IMR-90 (cell line): Measurements from ENCODE around the gene PIM3. TPM values are rescaled to one million over a fixed set of nuclear protein-coding genes. Genes with fewer than 3 reads are reported as not detected.

Experiments used
- ATAC-seq: fragments of 200-7000 bp; cut with Tn5 transposase; 2 replicates; pipeline ENCODE4 v1.9.1; 2020; ENCODE audit warnings: low read depth, mild to moderate bottlenecking, moderate library complexity
- BruUV-seq: library from RNA; stranded (reverse); fragments of 400-500 nt; replicated peaks from 2 replicates; lab custom pipeline; 2021; lab: Mats Ljungman, UMichigan
- CTCF ChIA-PET: fragments of 300-600 bp; formaldehyde crosslinking; extraction: SDS; loops from one replicate; lab custom pipeline; 2021; ENCODE audit warnings: antibody characterized with exemption; lab: Yijun Ruan, JAX
- POLR2A ChIA-PET: fragments of 300-600 bp; sonication (Branson Sonifier 250); formaldehyde crosslinking; loops from one replicate; lab custom pipeline; 2022; ENCODE audit warnings: antibody characterized with exemption; ENCODE audit not compliant: unreplicated experiment; lab: Charles Lee
- DNase-seq: peaks from one replicate; pipeline ENCODE4 v3.0.0; 2013
- H2AFZ ChIP-seq: replicated peaks from 2 replicates; pipeline ENCODE3; 2013; ENCODE audit warnings: low read length, mild to moderate bottlenecking; ENCODE audit not compliant: poor library complexity
- H2AK5ac ChIP-seq: 2 replicates; pipeline ENCODE4 v1.6.1; 2013; ENCODE audit warnings: low read depth, low read length, inconsistent platforms
- H2AK9ac ChIP-seq: replicated peaks from 2 replicates; pipeline ENCODE3; 2013; ENCODE audit warnings: mild to moderate bottlenecking, low read depth, low read length, moderate library complexity; ENCODE audit not compliant: poor library complexity
- H2BK120ac ChIP-seq: 2 replicates; pipeline ENCODE4 v1.6.1; 2013; ENCODE audit warnings: low read depth, low read length, inconsistent platforms
- H2BK15ac ChIP-seq: 3 replicates; pipeline ENCODE4 v1.6.1; 2013; ENCODE audit warnings: low read depth, low read length, inconsistent platforms
- H2BK20ac ChIP-seq: 2 replicates; pipeline ENCODE4 v1.6.1; 2013; ENCODE audit warnings: low read depth, mild to moderate bottlenecking, inconsistent platforms, low read length, moderate library complexity
- H2BK5ac ChIP-seq: 2 replicates; pipeline ENCODE4 v1.6.1; 2013; ENCODE audit warnings: mild to moderate bottlenecking, low read depth, low read length, inconsistent platforms; ENCODE audit not compliant: poor library complexity, severe bottlenecking
- H3K14ac ChIP-seq: replicated peaks from 2 replicates; pipeline ENCODE4 v1.6.1; 2013; ENCODE audit warnings: low read depth, low read length, inconsistent platforms
- H3K18ac ChIP-seq: 2 replicates; pipeline ENCODE4 v1.6.1; 2013; ENCODE audit warnings: low read depth, low read length, control low read depth
- H3K23ac ChIP-seq: 2 replicates; pipeline ENCODE4 v1.6.1; 2013; ENCODE audit warnings: low read depth, low read length, inconsistent platforms
- H3K27ac ChIP-seq: 2 replicates; pipeline ENCODE4 v1.5.1; 2013; ENCODE audit warnings: mild to moderate bottlenecking, control low read depth, low read length; ENCODE audit not compliant: insufficient read depth
- H3K27me3 ChIP-seq: 2 replicates; pipeline ENCODE4 v1.6.1; 2013; ENCODE audit warnings: low read length; ENCODE audit not compliant: control insufficient read depth, insufficient read depth
- H3K36me3 ChIP-seq: 2 replicates; pipeline ENCODE4 v1.6.1; 2013; ENCODE audit warnings: low read length, mixed read lengths; ENCODE audit not compliant: control insufficient read depth, insufficient read depth
- H3K4ac ChIP-seq: 2 replicates; pipeline ENCODE4 v1.6.1; 2013; ENCODE audit warnings: low read depth, low read length, inconsistent platforms
- H3K4me1 ChIP-seq: 2 replicates; pipeline ENCODE4 v1.6.1; 2013; ENCODE audit warnings: low read length, mixed read lengths; ENCODE audit not compliant: control insufficient read depth, insufficient read depth
- H3K4me2 ChIP-seq: 2 replicates; pipeline ENCODE4 v1.6.1; 2013; ENCODE audit warnings: low read depth, mild to moderate bottlenecking, control low read depth, low read length, moderate library complexity
- H3K4me3 ChIP-seq: 2 replicates; pipeline ENCODE4 v1.5.1; 2013; ENCODE audit warnings: low read depth, mild to moderate bottlenecking, control low read depth, low read length, moderate library complexity; ENCODE audit not compliant: insufficient read depth
- H3K56ac ChIP-seq: 2 replicates; pipeline ENCODE4 v1.6.1; 2013; ENCODE audit warnings: low read length, inconsistent platforms; ENCODE audit not compliant: insufficient read depth; ENCODE audit errors: extremely low read depth
- H3K79me1 ChIP-seq, 2 experiments: 2 replicates each; pipeline ENCODE4 v1.6.1; 2013; ENCODE audit warnings: low read length in 2 of 2, inconsistent platforms in 1 of 2, low read depth in 1 of 2
- H3K9ac ChIP-seq: 2 replicates; pipeline ENCODE4 v1.6.1; 2013; ENCODE audit warnings: low read depth, low read length, control low read depth
- H3K9me1 ChIP-seq: 2 replicates; pipeline ENCODE4 v1.6.1; 2013; ENCODE audit warnings: low read length, inconsistent platforms; ENCODE audit not compliant: insufficient read depth
- H3K9me3 ChIP-seq: 2 replicates; pipeline ENCODE4 v1.6.1; 2013; ENCODE audit warnings: low read length; ENCODE audit not compliant: control insufficient read depth, insufficient read depth
- H4K20me1 ChIP-seq: 2 replicates; pipeline ENCODE4 v1.6.1; 2013; ENCODE audit warnings: low read length, inconsistent platforms; ENCODE audit not compliant: insufficient read depth
- H4K5ac ChIP-seq: 2 replicates; pipeline ENCODE4 v1.6.1; 2013; ENCODE audit warnings: mild to moderate bottlenecking, low read depth, low read length, control low read depth
- H4K8ac ChIP-seq, 2 experiments: 2 replicates each; pipeline ENCODE4 v1.6.1; 2013; ENCODE audit warnings: low read depth in 2 of 2, low read length in 2 of 2, control low read depth in 1 of 2, inconsistent platforms in 1 of 2
- H4K91ac ChIP-seq: 2 replicates; pipeline ENCODE4 v1.6.1; 2013; ENCODE audit warnings: low read depth, low read length, inconsistent platforms; ENCODE audit not compliant: insufficient read depth
- CTCF ChIP-seq: conservative IDR thresholded peaks from 2 replicates; pipeline ENCODE4 v1.5.1; 2012; ENCODE audit warnings: mild to moderate bottlenecking, low read depth, low read length, improper control_type of control experiment
- FOS ChIP-seq: fragments of 150-350 bp; IDR thresholded peaks from 2 replicates; pipeline ENCODE4 v1.6.1; 2016; ENCODE audit warnings: low read depth, low read length
- POLR2A ChIP-seq: IDR thresholded peaks from 2 replicates; pipeline ENCODE4 v1.6.1; 2012; ENCODE audit warnings: mild to moderate bottlenecking, low read depth, low read length
- SMC3 ChIP-seq: fragments of 150-350 bp; IDR thresholded peaks from 2 replicates; pipeline ENCODE4 v1.6.1; 2016; ENCODE audit warnings: low read depth, mild to moderate bottlenecking, antibody characterized with exemption, low read length, moderate library complexity
- whole genome bisulfite sequencing, 2 experiments: methylation state at CpG; one replicate each; pipeline versions ENCODE4 v1.1.5 to v1.1.7; 2013; ENCODE audit warnings: missing lambda C conversion rate in 2 of 2; ENCODE audit not compliant: insufficient read length in 1 of 2; ENCODE audit errors: extremely low coverage in 2 of 2; 5-methylcytosine and 5-hydroxymethylcytosine counted together
- dilution Hi-C: fragments of 300-500 bp; cut with HindIII; formaldehyde crosslinking; loops from one replicate; pipeline ENCODE4 v1.14.3; 2018; ENCODE audit warnings: low sequenced_read_pairs; ENCODE audit not compliant: unreplicated experiment
- in situ Hi-C: fragments of 300-500 bp; cut with MboI; formaldehyde crosslinking; loops from 3 replicates; pipeline ENCODE4 v1.14.3; 2019; ENCODE audit warnings: low sequenced_read_pairs, inconsistent platforms, mixed read lengths
- intact Hi-C: fragments of 100-400 bp; cut with micrococcal nuclease; formaldehyde crosslinking; loops from 2 replicates; pipeline ENCODE4 v1.10.0; 2022
- polyA plus RNA-seq, 3 experiments: library from polyadenylated mRNA; depleted of rRNA; stranded (reverse); fragments of >200 nt; gene quantifications; 2 replicates each; pipeline ENCODE4 v1.2.3, GENCODE V29; 2012; ENCODE audit warnings: low replicate concordance in 1 of 3
- total RNA-seq: library from RNA; depleted of rRNA; stranded (reverse); fragments of >200 nt; gene quantifications from 2 replicates; pipeline ENCODE4 v1.2.3, GENCODE V29; 2012

The PIM3 gene
- total and polyA plus RNA-seq, 2 of the 4 experiments (the other 2 are of a cell fraction): 8.6 to 24.7 TPM

GRCh38 chr22:49977578-49977977 is 17.0 kb downstream of the PIM3 start:
- no peak overlapping the region for H3K23ac ChIP-seq
- no peak overlapping the region for H2BK5ac ChIP-seq
- peaks cover 16% of the 10 kb centered on the region for H3K9me1 ChIP-seq
- no peak overlapping the region for H4K91ac ChIP-seq
- no peak overlapping the region for H2BK15ac ChIP-seq
- no peak overlapping the region for H2BK120ac ChIP-seq
- no peak overlapping the region for H3K4me3 ChIP-seq
- no peak overlapping the region for H2AK5ac ChIP-seq
- H3K18ac ChIP-seq: no peak overlapping the region
- no peak overlapping the region for H3K56ac ChIP-seq
- H4K8ac ChIP-seq: no peak overlapping the region
- H3K27me3 ChIP-seq: peaks cover 1% of the 10 kb centered on the region; the same call in 1 of the 2 replicates
- ChIA-PET POLR2A (no interaction called here), CTCF (no interaction called here)
- H3K36me3 ChIP-seq: no peaks in the 10 kb centered on the region
- H3K9ac ChIP-seq: no peak overlapping the region
- dilution Hi-C loops: no loop called here
- peaks cover 1% of the 10 kb centered on the region; the same call in 1 of the 2 replicates for H3K4me1 ChIP-seq
- TF ChIP-seq POLR2A: no peak
- no peak for TF ChIP-seq SMC3
- TF ChIP-seq FOS: no peak
- TF ChIP-seq CTCF: no peak
- intact Hi-C loops: loop anchor here (10.0 kb wide), 1 partner anchor 227 kb away; the partner anchor contains the start of gene SELENOO
- H3K14ac ChIP-seq: no peak overlapping the region
- ATAC-seq (no peak), DNase-seq (no peak)
- no peak overlapping the region for H4K5ac ChIP-seq
- H3K4ac ChIP-seq: no peak overlapping the region
- peaks cover 2% of the 10 kb centered on the region; the same call in 1 of the 2 replicates for H3K9me3 ChIP-seq
- H2AFZ ChIP-seq: no peak overlapping the region
- in situ Hi-C loops: no loop called here
- 0 out of 2 replicates have a peak, but pooled peaks cover 4% of the 10 kb centered on the region for H4K20me1 ChIP-seq
- no peak overlapping the region for H3K4me2 ChIP-seq
- H3K27ac ChIP-seq: no peak overlapping the region
- no TSS peak for BruUV-seq
- 63% methylated on average over 5 of the region's 14 CpGs; no CpG with 5 or more reads in 1 of the 2 experiments for WGBS, 2 experiments
- H2AK9ac ChIP-seq: no peak overlapping the region
- H2BK20ac ChIP-seq: no peak overlapping the region
- H3K79me1 ChIP-seq: peaks cover 9 to 10% of the 10 kb centered on the region in 2 experiments; a peak in 3 of 4 replicates
